ENCODE measurements around the gene CORT.

CORT gene

DNA sequence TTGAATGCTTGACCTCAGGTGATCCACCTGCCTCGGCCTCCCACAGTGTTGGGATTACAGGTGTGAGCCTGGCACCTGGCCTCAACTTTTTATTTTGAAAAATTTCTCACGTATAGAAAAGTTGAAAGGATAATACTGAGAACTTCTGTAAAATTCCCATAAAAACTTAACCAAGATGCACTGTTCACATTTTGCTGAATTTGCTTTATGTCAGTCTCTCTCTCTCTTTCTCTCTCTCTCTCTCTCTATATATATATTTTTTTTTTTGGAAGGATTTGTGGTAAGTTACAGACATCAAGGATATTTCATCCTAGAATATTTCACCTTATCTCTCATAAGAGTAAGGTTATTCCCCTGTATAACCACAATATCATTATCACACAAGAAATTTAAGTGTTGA is 30.8 kb downstream of the CORT start:
- Histone ChIP-seq H3K9ac (ENCODE audit: low read length) (no peak overlapping the region), H3K36me3 (ENCODE audit: control insufficient read depth, low read depth, low read length) (no peaks in the 10 kb centered on the region), H3K9me3 (ENCODE audit: control insufficient read depth, low read depth, low read length) (no peaks in the 10 kb centered on the region), H3K4me1 (ENCODE audit: control insufficient read depth, low read depth, low read length) (no peaks in the 10 kb centered on the region), H3K27me3 (ENCODE audit: control insufficient read depth, insufficient read depth, low read length) (no peaks in the 10 kb centered on the region), H3K4me3 (ENCODE audit: low read length) (no peak overlapping the region), H3K27ac (ENCODE audit: low read length) (no peak overlapping the region)

DNA sequence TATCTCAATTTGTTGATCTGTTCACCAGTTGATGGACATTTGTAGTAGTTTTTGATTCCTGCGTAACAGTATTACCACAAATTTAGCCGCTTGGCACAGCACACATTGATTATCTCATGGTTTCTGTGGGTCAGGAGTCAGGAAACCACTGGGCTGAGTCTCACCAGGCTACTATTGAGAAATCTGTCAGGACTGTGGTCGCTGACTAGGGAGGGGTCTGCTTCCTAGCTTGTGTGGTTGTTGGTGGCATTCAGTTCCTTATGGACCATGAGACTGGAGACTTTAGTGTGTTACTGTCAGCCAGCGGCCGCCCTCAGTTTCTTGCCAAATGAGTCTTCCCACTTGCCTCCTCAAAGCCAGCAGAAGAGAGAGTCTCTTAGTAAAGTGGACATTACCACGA is 34.7 kb downstream of the CORT start:
- Histone ChIP-seq H3K9me3 (ENCODE audit: control insufficient read depth, low read depth, low read length) (no peaks in the 10 kb centered on the region), H3K27ac (ENCODE audit: low read length) (no peak overlapping the region), H3K27me3 (ENCODE audit: control insufficient read depth, insufficient read depth, low read length) (no peaks in the 10 kb centered on the region), H3K4me3 (ENCODE audit: low read length) (no peak overlapping the region), H3K36me3 (ENCODE audit: control insufficient read depth, low read depth, low read length) (no peaks in the 10 kb centered on the region), H3K4me1 (ENCODE audit: control insufficient read depth, low read depth, low read length) (no peaks in the 10 kb centered on the region), H3K9ac (ENCODE audit: low read length) (no peak overlapping the region)

DNA sequence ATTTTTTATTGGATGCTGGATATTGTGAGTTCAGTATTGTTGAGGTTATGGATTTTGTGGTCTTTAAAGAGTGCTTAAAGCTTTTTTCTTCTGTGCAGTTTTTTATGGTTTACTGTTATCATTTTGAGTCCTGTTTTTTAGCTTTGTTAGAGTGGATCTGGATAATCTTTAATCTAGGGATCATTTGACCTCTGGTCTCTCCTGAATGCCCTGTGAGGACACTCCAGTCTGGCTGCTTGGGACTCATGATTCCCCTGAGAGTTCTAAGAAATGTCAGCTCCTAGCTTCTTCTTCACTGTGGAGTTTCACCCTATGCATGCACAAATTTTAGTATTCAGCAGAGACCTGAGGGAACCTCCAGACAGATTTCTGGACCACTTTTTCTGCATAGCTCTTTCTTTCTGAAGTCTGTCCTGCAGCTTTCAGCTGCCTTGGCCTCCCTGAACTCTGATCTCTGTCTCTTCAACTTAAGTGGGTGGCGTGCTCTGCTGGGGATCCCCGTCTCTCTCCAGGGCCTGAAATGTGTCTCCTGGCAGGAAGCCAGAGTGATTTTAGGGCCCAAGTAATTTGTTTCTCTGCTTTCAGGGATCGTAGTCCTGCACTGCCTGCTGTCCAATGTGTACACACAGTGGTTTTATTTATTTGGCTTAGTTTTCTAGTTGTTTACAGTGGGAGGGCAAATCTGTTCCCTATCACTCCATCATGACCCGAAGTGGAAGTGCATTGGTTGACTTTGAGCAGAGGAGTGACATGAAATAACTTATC is 39.6 kb downstream of the CORT start:
- Histone ChIP-seq H3K4me1 (ENCODE audit: control insufficient read depth, low read depth, low read length) (no peaks in the 10 kb centered on the region), H3K36me3 (ENCODE audit: control insufficient read depth, low read depth, low read length) (no peaks in the 10 kb centered on the region), H3K27ac (ENCODE audit: low read length) (no peak overlapping the region), H3K4me3 (ENCODE audit: low read length) (no peak overlapping the region), H3K27me3 (ENCODE audit: control insufficient read depth, insufficient read depth, low read length) (no peaks in the 10 kb centered on the region), H3K9me3 (ENCODE audit: control insufficient read depth, low read depth, low read length) (no peaks in the 10 kb centered on the region), H3K9ac (ENCODE audit: low read length) (no peak overlapping the region)

DNA sequence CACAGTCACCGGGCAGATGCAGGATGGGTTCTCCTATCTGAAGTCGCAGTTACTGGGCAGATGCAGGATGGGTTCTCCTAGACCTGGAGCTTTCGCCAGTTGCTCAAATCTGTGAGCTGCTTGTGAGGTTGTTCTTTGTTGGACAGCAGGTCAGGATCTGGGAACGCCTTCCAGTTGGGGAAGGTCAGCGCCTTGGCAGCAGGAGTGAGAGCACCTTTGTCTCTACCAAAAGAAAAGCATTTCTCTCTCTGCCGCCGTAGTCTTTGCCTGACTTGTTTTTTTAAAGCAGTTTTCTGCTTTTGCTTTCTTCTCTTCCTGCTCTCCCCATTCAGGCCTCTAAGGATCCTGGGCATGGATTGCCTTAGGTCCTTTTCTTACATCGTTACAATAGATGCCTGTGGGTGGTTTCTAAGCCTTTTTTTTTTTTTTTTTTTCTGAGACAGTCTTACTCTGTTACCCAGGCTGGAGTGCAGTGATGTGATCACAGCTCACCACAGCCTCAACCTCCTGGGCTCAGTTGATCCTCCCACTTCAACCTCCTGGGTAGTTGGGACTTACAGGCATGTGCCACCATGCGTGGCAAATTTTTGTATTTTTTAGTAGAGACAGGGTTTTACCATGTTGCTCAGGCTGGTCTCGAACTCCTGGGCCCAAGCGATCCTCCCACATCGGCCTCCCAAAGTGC is 40.6 kb downstream of the CORT start:
- H3K4me3 ChIP-seq (ENCODE audit: low read length): no peak overlapping the region
- H3K27ac ChIP-seq (ENCODE audit: low read length): no peak overlapping the region
- no peak overlapping the region for H3K9ac ChIP-seq (ENCODE audit: low read length)
- H3K27me3 ChIP-seq (ENCODE audit: control insufficient read depth, insufficient read depth, low read length): no peaks in the 10 kb centered on the region
- no peaks in the 10 kb centered on the region for H3K9me3 ChIP-seq (ENCODE audit: control insufficient read depth, low read depth, low read length)
- peaks cover 6% of the 10 kb centered on the region for H3K4me1 ChIP-seq (ENCODE audit: control insufficient read depth, low read depth, low read length)
- H3K36me3 ChIP-seq (ENCODE audit: control insufficient read depth, low read depth, low read length): no peaks in the 10 kb centered on the region

DNA sequence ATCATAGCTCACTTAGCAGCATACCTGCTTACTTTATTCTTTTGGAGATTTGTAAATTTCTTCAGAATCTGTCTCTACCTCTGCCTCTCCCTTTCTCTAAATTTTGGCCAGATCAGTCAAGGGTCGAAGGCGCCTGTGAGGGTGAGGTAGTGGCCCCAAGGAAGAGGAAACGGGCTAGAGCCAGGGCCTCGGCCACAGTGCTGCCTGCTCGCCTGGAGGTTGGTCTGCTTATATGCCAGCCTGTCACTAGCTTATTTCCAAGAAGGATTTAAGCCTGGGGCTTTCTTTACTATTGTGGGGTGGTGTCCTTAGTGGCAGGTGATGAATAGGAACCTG is 44.6 kb downstream of the CORT start:
- Histone ChIP-seq H3K9ac (ENCODE audit: low read length) (no peak overlapping the region), H3K27ac (ENCODE audit: low read length) (no peak overlapping the region), H3K27me3 (ENCODE audit: control insufficient read depth, insufficient read depth, low read length) (no peaks in the 10 kb centered on the region), H3K9me3 (ENCODE audit: control insufficient read depth, low read depth, low read length) (no peaks in the 10 kb centered on the region), H3K4me1 (ENCODE audit: control insufficient read depth, low read depth, low read length) (peaks cover 6% of the 10 kb centered on the region), H3K36me3 (ENCODE audit: control insufficient read depth, low read depth, low read length) (no peaks in the 10 kb centered on the region), H3K4me3 (ENCODE audit: low read length) (no peak overlapping the region)

DNA sequence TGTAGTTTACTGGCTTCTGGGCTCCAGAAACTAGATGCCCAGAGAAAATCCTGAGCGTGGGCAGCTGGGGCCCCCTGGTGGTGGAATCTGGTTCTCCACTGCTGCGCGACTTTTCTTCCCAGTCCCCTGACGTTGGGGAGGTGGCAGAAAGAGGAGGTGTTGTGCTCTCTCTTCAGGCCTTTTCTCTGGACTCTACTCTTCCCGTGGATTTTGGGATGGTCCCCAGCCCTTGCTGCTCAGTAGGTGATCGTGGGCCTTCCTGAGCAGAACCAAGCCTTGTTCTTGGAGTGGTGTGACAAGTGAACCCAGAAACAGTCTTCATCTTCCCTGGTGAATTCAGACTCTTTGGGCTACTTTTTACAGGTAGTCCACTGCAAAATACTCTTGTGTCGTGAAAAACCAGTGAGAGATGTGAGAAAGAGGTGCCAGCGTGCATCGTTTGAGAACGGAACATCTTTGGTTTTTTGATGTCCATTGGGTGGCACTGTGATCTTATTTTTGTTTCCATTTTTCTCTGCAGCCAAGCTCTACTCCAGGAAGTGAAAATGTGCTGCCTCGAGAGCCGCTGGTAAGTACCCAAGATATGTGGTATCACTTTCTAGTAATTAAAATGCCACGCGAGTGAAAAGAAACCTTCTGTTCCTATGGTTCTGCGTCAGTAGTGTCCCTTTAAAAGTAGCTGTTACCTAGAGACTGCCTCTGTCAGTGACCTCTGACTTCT is 45.1 kb downstream of the CORT start:
- no peaks in the 10 kb centered on the region for H3K9me3 ChIP-seq (ENCODE audit: control insufficient read depth, low read depth, low read length)
- H3K36me3 ChIP-seq (ENCODE audit: control insufficient read depth, low read depth, low read length): no peaks in the 10 kb centered on the region
- H3K4me3 ChIP-seq (ENCODE audit: low read length): no peak overlapping the region
- H3K27me3 ChIP-seq (ENCODE audit: control insufficient read depth, insufficient read depth, low read length): no peaks in the 10 kb centered on the region
- no peak overlapping the region for H3K27ac ChIP-seq (ENCODE audit: low read length)
- peaks cover 6% of the 10 kb centered on the region for H3K4me1 ChIP-seq (ENCODE audit: control insufficient read depth, low read depth, low read length)
- no peak overlapping the region for H3K9ac ChIP-seq (ENCODE audit: low read length)

DNA sequence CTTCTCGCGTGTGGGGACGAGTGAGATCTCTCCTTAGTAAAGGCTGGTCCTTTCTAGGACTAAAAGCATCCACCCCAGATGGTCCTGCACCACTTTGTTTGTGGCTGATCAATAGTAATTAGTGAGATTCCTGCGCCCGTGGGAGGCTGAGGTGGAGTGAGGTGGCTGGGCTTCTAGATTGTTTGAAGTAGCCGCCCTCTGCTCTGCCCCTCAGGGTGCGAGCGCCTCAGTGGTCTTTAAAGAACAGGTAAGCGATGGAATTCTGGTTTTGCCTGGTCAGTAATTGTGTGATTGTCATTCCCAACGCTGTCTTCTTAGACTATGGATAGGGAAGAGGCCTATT is 45.6 kb downstream of the CORT start:
- peaks cover 6% of the 10 kb centered on the region for H3K4me1 ChIP-seq (ENCODE audit: control insufficient read depth, low read depth, low read length)
- H3K27ac ChIP-seq (ENCODE audit: low read length): no peak overlapping the region
- H3K9me3 ChIP-seq (ENCODE audit: control insufficient read depth, low read depth, low read length): no peaks in the 10 kb centered on the region
- H3K27me3 ChIP-seq (ENCODE audit: control insufficient read depth, insufficient read depth, low read length): no peaks in the 10 kb centered on the region
- no peaks in the 10 kb centered on the region for H3K36me3 ChIP-seq (ENCODE audit: control insufficient read depth, low read depth, low read length)
- no peak overlapping the region for H3K4me3 ChIP-seq (ENCODE audit: low read length)
- H3K9ac ChIP-seq (ENCODE audit: low read length): no peak overlapping the region

DNA sequence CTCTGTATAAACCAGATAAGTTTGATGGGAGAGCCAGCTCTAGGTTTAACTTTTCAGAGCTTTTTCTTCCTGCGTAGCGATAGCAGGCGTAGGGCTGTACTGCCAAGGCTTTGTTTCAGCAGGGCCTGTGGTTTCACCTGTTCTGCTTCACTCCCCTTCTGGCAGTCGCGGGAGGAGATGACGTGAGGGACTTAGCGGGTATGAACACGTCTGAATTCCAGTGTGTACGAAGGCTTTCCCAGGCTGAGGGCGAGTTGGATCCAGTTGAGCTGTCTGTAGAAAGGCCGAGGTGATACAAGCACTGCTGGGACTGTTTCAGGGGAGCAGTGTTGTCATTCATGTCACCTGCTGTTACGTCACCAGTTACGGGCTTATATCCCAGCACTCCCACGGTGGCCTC is 46.1 kb downstream of the CORT start:
- Histone ChIP-seq H3K4me3 (ENCODE audit: low read length) (no peak overlapping the region), H3K36me3 (ENCODE audit: control insufficient read depth, low read depth, low read length) (no peaks in the 10 kb centered on the region), H3K27ac (ENCODE audit: low read length) (no peak overlapping the region), H3K27me3 (ENCODE audit: control insufficient read depth, insufficient read depth, low read length) (no peaks in the 10 kb centered on the region), H3K9ac (ENCODE audit: low read length) (no peak overlapping the region), H3K4me1 (ENCODE audit: control insufficient read depth, low read depth, low read length) (peaks cover 6% of the 10 kb centered on the region), H3K9me3 (ENCODE audit: control insufficient read depth, low read depth, low read length) (no peaks in the 10 kb centered on the region)

DNA sequence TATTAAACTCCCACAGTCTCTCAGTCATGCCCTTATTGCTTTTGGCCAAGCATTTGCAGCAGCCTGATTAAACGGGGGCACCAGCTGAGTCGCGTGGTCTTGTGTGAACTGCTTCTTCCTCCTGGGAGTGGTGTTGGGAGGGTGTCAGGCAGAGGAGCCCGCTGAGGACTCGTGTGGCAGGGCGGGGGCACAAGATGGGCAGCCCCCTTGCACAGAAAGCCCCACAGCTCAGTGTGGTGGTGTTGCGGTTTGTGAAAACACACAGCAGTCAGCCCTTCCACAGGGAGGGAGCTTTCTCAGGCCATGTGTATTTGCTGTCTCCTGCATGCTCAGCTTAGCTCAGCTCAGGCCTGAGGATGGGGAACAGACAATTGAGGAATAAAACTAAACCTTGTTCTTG is 47.3 kb downstream of the CORT start:
- Histone ChIP-seq H3K4me3 (ENCODE audit: low read length) (no peak overlapping the region), H3K27me3 (ENCODE audit: control insufficient read depth, insufficient read depth, low read length) (no peaks in the 10 kb centered on the region), H3K27ac (ENCODE audit: low read length) (no peak overlapping the region), H3K9ac (ENCODE audit: low read length) (no peak overlapping the region), H3K9me3 (ENCODE audit: control insufficient read depth, low read depth, low read length) (no peaks in the 10 kb centered on the region), H3K36me3 (ENCODE audit: control insufficient read depth, low read depth, low read length) (no peaks in the 10 kb centered on the region), H3K4me1 (ENCODE audit: control insufficient read depth, low read depth, low read length) (peaks cover 6% of the 10 kb centered on the region)

DNA sequence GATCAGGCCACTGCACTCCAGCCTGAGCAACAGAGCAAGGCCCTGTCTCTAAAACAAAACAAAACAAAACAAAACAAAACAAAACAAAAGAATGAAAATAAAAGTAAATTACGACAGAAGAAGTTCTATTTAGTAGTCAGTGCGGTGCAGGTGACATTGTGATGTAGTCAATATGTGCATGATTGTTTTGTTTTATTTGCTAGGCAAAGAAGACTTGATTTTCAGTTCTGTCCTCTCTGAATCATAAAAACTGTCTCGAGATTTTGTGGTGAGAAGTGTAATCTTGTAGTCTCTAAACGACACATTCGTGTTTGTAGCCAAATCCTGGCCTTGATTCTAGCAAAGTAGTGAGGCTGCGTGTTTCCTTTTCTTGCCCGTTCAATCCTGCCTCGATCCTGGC is 48.4 kb downstream of the CORT start:
- H3K27me3 ChIP-seq (ENCODE audit: control insufficient read depth, insufficient read depth, low read length): no peaks in the 10 kb centered on the region

More for the DNA sequence above, 48.4 kb downstream of the CORT start:
- H3K36me3 ChIP-seq (ENCODE audit: control insufficient read depth, low read depth, low read length): no peaks in the 10 kb centered on the region
- H3K4me3 ChIP-seq (ENCODE audit: low read length): no peak overlapping the region
- H3K9me3 ChIP-seq (ENCODE audit: control insufficient read depth, low read depth, low read length): no peaks in the 10 kb centered on the region
- H3K27ac ChIP-seq (ENCODE audit: low read length): no peak overlapping the region
- peaks cover 6% of the 10 kb centered on the region for H3K4me1 ChIP-seq (ENCODE audit: control insufficient read depth, low read depth, low read length)
- no peak overlapping the region for H3K9ac ChIP-seq (ENCODE audit: low read length)

Data from iPS-18a (cell line).